Karpas-422 (cell line): ENCODE results near the gene NOL4L. TPM values are rescaled to one million over a fixed set of nuclear protein-coding genes. Genes with fewer than 3 reads are reported as not detected.

Experiments used
- DNase-seq: peaks from one replicate; pipeline ENCODE4 v3.0.0-alpha.2; 2015
- H2AFZ ChIP-seq: fragments of 200-600 bp; sonication (generic); 2 replicates; pipeline ENCODE4 v1.6.1; 2014; ENCODE audit warnings: antibody characterized with exemption, low read length, mixed read lengths
- H3K27ac ChIP-seq: fragments of 200-600 bp; sonication (generic); 2 replicates; pipeline ENCODE4 v1.5.1; 2014; ENCODE audit warnings: mild to moderate bottlenecking, low read length, moderate library complexity
- H3K27me3 ChIP-seq: fragments of 200-600 bp; sonication (generic); 2 replicates; pipeline ENCODE4 v1.6.1; 2014; ENCODE audit warnings: low read length, mixed read lengths
- H3K36me3 ChIP-seq: fragments of 200-600 bp; sonication (generic); 2 replicates; pipeline ENCODE4 v1.6.1; 2014; ENCODE audit warnings: low read length, mixed read lengths; ENCODE audit not compliant: insufficient read depth
- H3K4me1 ChIP-seq: fragments of 200-600 bp; sonication (generic); 2 replicates; pipeline ENCODE4 v1.6.1; 2014; ENCODE audit warnings: mild to moderate bottlenecking, low read length, mixed read lengths
- H3K4me2 ChIP-seq: fragments of 200-600 bp; sonication (generic); 2 replicates; pipeline ENCODE4 v1.6.1; 2014; ENCODE audit warnings: low read length, low read depth, mild to moderate bottlenecking; ENCODE audit not compliant: poor library complexity, severe bottlenecking
- H3K4me3 ChIP-seq: fragments of 200-600 bp; sonication (generic); 2 replicates; pipeline ENCODE4 v1.5.1; 2014; ENCODE audit warnings: mild to moderate bottlenecking, antibody characterized with exemption, low read length, mixed read lengths
- H3K79me2 ChIP-seq: fragments of 200-600 bp; sonication (generic); 2 replicates; pipeline ENCODE4 v1.6.1; 2014; ENCODE audit warnings: mild to moderate bottlenecking, low read length, mixed read lengths
- H3K9ac ChIP-seq: fragments of 200-600 bp; sonication (generic); 2 replicates; pipeline ENCODE4 v1.6.0; 2014; ENCODE audit warnings: low read length
- H3K9me2 ChIP-seq: fragments of 200-600 bp; sonication (generic), shearing (Covaris generic); replicated peaks from 2 replicates; pipeline ENCODE4 v1.6.0; 2014; ENCODE audit warnings: mild to moderate bottlenecking, low read length, moderate library complexity; ENCODE audit not compliant: insufficient read depth
- H3K9me3 ChIP-seq: fragments of 300-700, 200-600 bp; sonication (generic); 2 replicates; pipeline ENCODE4 v1.6.1; 2014; ENCODE audit warnings: low read length, mixed read lengths
- H4K20me1 ChIP-seq: fragments of 200-600 bp; sonication (generic); 2 replicates; pipeline ENCODE4 v1.6.1; 2014; ENCODE audit warnings: mild to moderate bottlenecking, antibody characterized with exemption, low read length, low read depth; ENCODE audit not compliant: insufficient read depth
- total RNA-seq: library from RNA; depleted of rRNA; stranded (reverse); fragments of >200 nt; shearing (Covaris generic); gene quantifications from 2 replicates; pipeline ENCODE4 v1.2.3, GENCODE V29; 2014; ENCODE audit warnings: low replicate concordance

NOL4L gene
- total RNA-seq, 1 experiment from 2014 or later, result 1.5 TPM

DNA sequence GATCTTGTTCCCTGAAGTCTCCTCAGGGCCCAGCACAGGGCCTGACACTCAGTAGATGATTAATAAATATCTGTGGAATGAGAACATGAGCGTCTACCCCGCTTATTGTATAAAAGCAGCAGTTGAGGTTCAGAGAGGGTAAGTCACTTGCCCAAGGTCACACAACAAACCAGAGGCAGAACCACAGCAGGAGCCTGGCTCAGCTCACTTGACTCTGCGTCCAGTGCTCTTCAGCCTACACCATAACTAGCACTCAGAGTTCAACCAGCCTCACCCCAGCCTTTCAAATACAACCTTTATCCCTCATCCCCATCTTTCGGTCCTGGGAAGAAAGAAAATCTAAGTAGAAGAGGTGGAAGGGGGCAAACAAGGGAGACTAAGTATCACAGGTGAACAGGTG is 24.9 kb upstream of the NOL4L start:
- DNase-seq, result no peak
- H3K36me3 ChIP-seq, result no peaks in the 10 kb centered on the region
- H3K27me3 ChIP-seq, result no peaks in the 10 kb centered on the region
- no peak overlapping the region for H3K27ac ChIP-seq
- no peaks in the 10 kb centered on the region for H3K9me3 ChIP-seq
- no peaks in the 10 kb centered on the region for H3K4me1 ChIP-seq
- no peak overlapping the region for H3K4me2 ChIP-seq
- no peak overlapping the region for H3K9ac ChIP-seq
- no peaks in the 10 kb centered on the region for H3K9me2 ChIP-seq
- H4K20me1 ChIP-seq, result no peaks in the 10 kb centered on the region
- no peak overlapping the region for H2AFZ ChIP-seq
- no peak overlapping the region for H3K4me3 ChIP-seq
- H3K79me2 ChIP-seq, result no peaks in the 10 kb centered on the region

DNA sequence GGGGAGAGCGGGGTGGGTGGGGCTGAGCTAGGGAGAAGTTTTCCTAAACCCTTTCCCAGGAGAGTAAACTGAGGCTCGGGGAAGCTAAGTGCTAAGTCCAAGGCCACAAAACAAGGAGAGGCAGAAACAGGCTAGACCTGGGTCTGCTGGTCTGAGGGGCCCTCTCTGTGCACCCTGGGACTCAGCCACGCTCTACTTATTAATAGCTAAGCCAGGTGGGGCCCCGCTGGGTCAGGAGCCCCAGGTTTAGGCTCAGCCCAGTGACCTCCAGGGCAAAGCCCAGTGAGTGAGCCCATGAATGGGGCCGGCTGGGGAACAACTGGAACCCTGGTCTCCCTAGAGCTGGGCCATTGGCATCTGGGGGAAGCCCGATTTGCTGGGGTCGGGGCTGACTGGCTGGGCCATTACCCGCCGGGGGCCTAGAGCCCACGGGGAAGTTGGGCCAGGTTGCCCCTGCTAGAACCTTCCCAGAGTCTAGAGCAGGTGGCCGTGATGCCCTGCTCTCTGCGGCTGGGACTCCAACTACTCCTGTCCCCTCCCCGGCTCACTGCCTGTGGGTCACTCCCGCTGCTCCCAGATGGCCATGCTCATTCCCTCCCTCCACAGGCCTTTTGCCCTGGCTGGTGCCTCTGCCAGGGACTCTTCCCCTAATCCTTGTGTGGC is 24.1 kb upstream of the NOL4L start:
- Histone ChIP-seq H3K4me1 (no peaks in the 10 kb centered on the region), H3K9me2 (no peaks in the 10 kb centered on the region), H3K79me2 (no peaks in the 10 kb centered on the region), H3K36me3 (no peaks in the 10 kb centered on the region), H3K9me3 (no peaks in the 10 kb centered on the region), H3K4me2 (no peak overlapping the region), H3K4me3 (no peak overlapping the region), H3K27me3 (no peaks in the 10 kb centered on the region), H3K27ac (no peak overlapping the region), H4K20me1 (no peaks in the 10 kb centered on the region), H3K9ac (no peak overlapping the region), H2AFZ (no peak overlapping the region)
- peak; percentile 29 for DNase-seq

DNA sequence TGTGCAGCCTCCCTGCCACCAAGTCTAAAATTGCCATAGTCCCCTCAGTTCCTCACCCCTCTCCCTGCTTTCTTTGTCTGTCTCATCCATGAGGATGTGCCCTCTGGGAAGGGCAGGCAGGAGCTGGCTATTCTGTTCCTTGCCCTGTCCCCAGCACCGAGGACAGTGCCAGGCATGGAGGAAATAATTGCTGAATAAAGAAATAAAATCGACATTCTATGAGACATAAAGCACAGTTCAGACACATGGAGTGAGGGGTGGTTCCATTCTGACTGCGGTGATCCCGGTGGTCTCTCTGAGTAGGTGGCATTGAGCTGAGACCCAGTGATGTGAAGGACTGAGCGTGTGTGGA is 23.5 kb upstream of the NOL4L start:
- DNase-seq, result peak; percentile 16
- H2AFZ ChIP-seq, result no peak overlapping the region
- no peak overlapping the region for H3K9ac ChIP-seq
- no peak overlapping the region for H3K4me2 ChIP-seq
- no peaks in the 10 kb centered on the region for H3K9me2 ChIP-seq
- H3K79me2 ChIP-seq, result no peaks in the 10 kb centered on the region
- H3K27me3 ChIP-seq, result no peaks in the 10 kb centered on the region
- no peak overlapping the region for H3K27ac ChIP-seq
- no peaks in the 10 kb centered on the region for H3K9me3 ChIP-seq
- H4K20me1 ChIP-seq, result no peaks in the 10 kb centered on the region
- no peaks in the 10 kb centered on the region for H3K36me3 ChIP-seq
- H3K4me1 ChIP-seq, result no peaks in the 10 kb centered on the region
- no peak overlapping the region for H3K4me3 ChIP-seq

DNA sequence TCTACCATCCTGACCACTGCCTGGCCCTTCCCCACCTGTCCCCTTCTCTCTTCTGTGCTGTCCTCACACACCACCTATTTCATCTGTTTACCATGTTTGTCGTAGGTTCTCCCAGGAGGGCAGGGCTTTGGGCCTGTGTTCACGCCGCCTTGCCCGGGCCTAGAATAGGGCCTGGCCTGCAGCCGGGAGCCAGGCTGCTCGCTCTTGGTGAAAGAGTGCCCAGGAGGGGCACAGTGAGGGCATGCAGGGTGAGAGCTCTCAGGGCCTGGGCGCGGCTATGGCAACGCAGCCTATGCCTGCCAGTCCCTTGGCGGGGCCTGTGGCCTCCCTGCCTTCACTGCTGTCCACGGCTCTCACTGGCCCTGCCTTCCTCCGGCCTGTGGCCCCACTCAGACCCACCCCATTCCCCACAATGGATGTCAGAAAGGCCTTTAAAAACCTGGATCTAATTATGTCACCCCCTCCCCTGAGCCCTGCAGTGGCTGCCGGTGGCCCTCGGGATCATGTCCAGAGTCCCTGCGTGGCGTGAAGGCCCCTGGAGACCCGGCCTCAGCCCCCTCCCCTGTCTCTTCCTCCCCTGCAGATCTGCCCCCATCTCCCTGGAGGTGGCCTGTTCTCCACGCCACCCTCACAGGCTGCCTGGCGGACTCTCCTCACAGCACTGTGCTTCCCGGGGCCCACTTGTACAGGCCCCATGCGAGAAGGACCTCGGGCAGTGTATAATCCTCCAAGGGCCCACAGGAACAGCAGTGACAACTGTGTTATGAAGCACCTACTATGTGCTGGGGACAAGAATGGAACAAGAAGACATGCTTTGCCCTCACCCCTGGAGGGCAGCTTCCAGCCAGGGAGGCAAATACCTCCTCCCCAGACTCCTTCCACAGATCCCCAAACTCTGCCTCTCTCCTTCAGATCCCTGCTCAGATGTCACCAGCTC is 22.9 kb upstream of the NOL4L start:
- Histone ChIP-seq H4K20me1 (no peaks in the 10 kb centered on the region), H3K4me3 (no peak overlapping the region), H2AFZ (no peak overlapping the region), H3K9ac (no peak overlapping the region), H3K4me2 (no peak overlapping the region), H3K79me2 (no peaks in the 10 kb centered on the region), H3K27ac (no peak overlapping the region), H3K9me3 (no peaks in the 10 kb centered on the region), H3K9me2 (no peaks in the 10 kb centered on the region), H3K4me1 (peaks cover 5% of the 10 kb centered on the region), H3K27me3 (no peaks in the 10 kb centered on the region), H3K36me3 (no peaks in the 10 kb centered on the region)
- peak; percentile 37 for DNase-seq

DNA sequence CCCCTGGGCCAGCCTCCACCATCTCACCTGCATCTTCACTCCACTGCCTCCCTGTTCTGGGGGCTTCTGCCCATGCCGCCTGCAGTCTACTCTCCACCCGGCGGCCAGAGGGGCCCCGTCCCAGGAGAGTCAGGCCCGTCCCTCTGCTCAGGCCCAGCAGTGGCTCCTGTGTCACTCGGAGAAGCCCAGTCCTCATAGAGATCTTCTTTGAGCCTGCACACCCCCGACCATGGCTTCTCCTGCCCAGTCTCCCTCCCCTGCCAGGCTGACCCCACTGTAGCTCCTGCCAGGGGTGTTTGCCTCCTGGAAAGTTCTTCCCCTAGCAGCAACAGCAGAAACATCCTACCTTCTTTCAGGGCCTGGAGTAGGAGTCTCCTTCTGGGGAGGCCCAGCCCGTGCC is 22.2 kb upstream of the NOL4L start:
- Histone ChIP-seq H3K27me3 (no peaks in the 10 kb centered on the region), H4K20me1 (no peaks in the 10 kb centered on the region), H3K4me1 (peaks cover 10% of the 10 kb centered on the region), H3K9me3 (no peaks in the 10 kb centered on the region), H3K4me3 (no peak overlapping the region), H3K36me3 (no peaks in the 10 kb centered on the region), H3K27ac (no peak overlapping the region), H3K79me2 (no peaks in the 10 kb centered on the region), H3K4me2 (no peak overlapping the region), H2AFZ (no peak overlapping the region), H3K9ac (no peak overlapping the region), H3K9me2 (no peaks in the 10 kb centered on the region)
- DNase-seq, result peak; percentile 26

DNA sequence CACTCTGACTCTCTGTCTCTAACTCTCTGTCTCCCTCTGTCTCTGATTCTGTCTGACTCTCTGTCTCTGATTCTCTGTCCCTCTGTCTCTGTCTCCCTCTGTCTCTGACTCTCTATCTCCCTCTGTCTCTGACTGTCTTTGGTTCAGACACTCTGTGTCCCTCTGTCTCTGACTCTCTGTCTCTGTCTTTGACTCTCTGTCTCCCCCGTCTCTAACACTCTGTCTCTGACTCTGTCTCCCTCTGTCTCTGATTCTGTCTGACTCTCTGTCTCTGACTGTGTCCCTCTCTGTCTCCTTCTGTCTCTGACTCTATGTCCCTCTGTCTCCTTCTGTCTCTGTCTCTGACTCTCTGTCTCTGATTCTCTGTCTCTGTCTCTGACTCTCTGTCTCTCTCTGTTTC is 21.7 kb upstream of the NOL4L start:
- Histone ChIP-seq H3K36me3 (no peaks in the 10 kb centered on the region), H3K9ac (no peak overlapping the region), H3K4me3 (no peak overlapping the region), H2AFZ (no peak overlapping the region), H4K20me1 (no peaks in the 10 kb centered on the region), H3K4me1 (peaks cover 10% of the 10 kb centered on the region), H3K9me3 (no peaks in the 10 kb centered on the region), H3K27ac (no peak overlapping the region), H3K4me2 (no peak overlapping the region), H3K9me2 (no peaks in the 10 kb centered on the region), H3K27me3 (no peaks in the 10 kb centered on the region), H3K79me2 (no peaks in the 10 kb centered on the region)
- DNase-seq, result no peak

DNA sequence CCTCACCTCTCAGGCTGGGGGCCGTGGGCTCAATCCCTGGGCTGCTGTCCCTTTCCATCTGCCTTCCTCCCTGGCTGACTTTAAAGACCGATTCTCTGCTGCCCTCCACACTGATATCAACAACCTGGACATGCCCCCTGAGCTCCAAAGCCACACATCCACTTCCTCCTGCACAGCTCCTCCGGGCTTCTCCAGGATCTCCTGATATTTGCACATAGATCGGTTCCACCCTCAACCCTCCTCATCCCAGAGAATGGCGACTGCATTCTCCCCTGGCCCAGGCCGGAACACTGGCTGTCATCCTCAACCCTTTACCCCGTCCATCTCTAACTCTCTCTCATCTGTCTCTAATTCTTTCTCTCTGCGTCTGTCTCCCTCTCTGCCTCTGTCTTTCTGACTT is 21.0 kb upstream of the NOL4L start:
- Histone ChIP-seq H3K27me3 (no peaks in the 10 kb centered on the region), H3K4me2 (no peak overlapping the region), H3K79me2 (no peaks in the 10 kb centered on the region), H3K4me1 (peaks cover 10% of the 10 kb centered on the region), H3K9ac (no peak overlapping the region), H4K20me1 (no peaks in the 10 kb centered on the region), H3K4me3 (no peak overlapping the region), H3K27ac (no peak overlapping the region), H3K9me3 (no peaks in the 10 kb centered on the region), H3K9me2 (no peaks in the 10 kb centered on the region), H2AFZ (no peak overlapping the region), H3K36me3 (no peaks in the 10 kb centered on the region)
- DNase-seq, result no peak

DNA sequence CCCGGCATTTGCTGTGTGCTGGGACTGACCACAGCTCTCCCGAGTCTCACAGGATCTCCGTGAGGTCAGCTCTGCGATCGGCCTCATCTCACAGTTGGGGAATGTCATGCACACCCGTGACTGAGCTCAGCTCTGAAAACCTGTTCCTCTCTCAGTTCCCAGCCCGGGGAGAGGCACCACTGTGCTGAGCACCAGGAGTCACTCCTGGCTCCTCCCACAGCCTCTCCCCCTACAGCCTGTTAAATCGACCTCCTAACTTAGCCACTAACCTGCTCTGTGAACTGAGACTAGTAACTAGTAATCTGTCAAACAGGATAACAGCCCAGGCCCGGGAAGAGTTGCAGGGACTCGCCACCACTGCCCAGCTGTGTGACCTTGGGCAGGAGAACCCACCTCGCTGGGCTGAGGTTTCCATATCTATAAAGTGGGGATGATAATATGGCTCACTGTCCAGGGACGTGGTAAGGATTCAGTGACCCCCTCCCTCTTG is 20.1 kb upstream of the NOL4L start:
- no peak overlapping the region for H3K4me3 ChIP-seq
- no peaks in the 10 kb centered on the region for H3K9me2 ChIP-seq
- no peaks in the 10 kb centered on the region for H3K79me2 ChIP-seq
- no peaks in the 10 kb centered on the region for H3K27me3 ChIP-seq
- H2AFZ ChIP-seq, result no peak overlapping the region
- H3K27ac ChIP-seq, result no peak overlapping the region
- H3K36me3 ChIP-seq, result no peaks in the 10 kb centered on the region
- H3K9ac ChIP-seq, result no peak overlapping the region
- no peaks in the 10 kb centered on the region for H3K9me3 ChIP-seq
- H4K20me1 ChIP-seq, result no peaks in the 10 kb centered on the region
- H3K4me1 ChIP-seq, result peaks cover 10% of the 10 kb centered on the region
- no peak overlapping the region for H3K4me2 ChIP-seq
- DNase-seq, result no peak
